GM12892 (cell line): Measurements from ENCODE around the gene DEFB131B. TPM values are rescaled to one million over a fixed set of nuclear protein-coding genes. Genes with fewer than 3 reads are reported as not detected.
"Not testable (repeated sequence)": the region's sequence is repeated elsewhere in the genome, so short reads cannot be mapped to it uniquely, and the experiment has no call there.

Experiments
- DNase-seq: peaks from one replicate; pipeline ENCODE4 v3.0.0; 2011; ENCODE audit not compliant: insufficient read length
- FAIRE-seq: peaks from 2 replicates; lab custom pipeline; 2011; peaks lifted over from hg19 to GRCh38; lab: Jason Lieb, UNC
- POLR2A ChIP-seq: IDR thresholded peaks from 2 replicates; pipeline ENCODE4 v1.6.1; 2011; ENCODE audit warnings: low read depth, low read length, control low read depth
- POLR2AphosphoS5 ChIP-seq: IDR thresholded peaks from 2 replicates; pipeline ENCODE4 v1.6.1; 2011; ENCODE audit warnings: low read depth, low read length, control low read depth
- TAF1 ChIP-seq: IDR thresholded peaks from 2 replicates; pipeline ENCODE4 v1.6.1; 2011; ENCODE audit warnings: low read depth, mild to moderate bottlenecking, control low read depth, low read length, borderline replicate concordance
- polyA plus RNA-seq: library from polyadenylated mRNA; unstranded; fragments of >200 nt; gene quantifications from one replicate; pipeline ENCODE4 v1.2.1, GENCODE V29; 2012; ENCODE audit warnings: missing spikeins, inconsistent platforms; ENCODE audit not compliant: missing spikeins

Gene DEFB131B, protein sequence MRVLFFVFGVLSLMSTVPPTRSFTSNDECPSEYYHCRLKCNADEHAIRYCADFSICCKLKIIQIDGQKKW
- not detected for polyA plus RNA-seq

GRCh38 chr11:71878059-71878458 lies at the start of gene DEFB131B:
TSS of gene DEFB131B (plus strand) at chr11:71878453. CDS start at chr11:71878453, 0 bp downstream.
- not testable (repeated sequence) for DNase-seq, FAIRE-seq

DNA sequence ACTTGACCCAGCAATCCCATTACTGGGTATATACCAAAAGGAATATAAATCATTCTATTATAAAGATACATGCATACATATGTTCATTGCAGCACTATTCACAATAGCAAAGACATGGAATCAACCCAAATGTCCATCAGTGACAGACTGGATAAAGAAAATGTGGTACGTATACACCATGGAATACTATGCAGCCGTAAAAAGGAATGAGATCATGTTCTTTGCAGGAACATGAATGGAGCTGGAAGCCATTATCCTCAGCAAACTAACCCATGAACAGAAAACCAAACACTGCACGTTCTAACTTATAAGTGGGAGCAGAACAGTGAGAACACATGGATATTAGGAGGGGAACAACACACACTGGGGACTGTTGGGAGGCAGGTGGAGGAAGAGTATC lies 49.0 kb upstream of the DEFB131B start:
- FAIRE-seq, DNase-seq: not testable (repeated sequence)

DNA sequence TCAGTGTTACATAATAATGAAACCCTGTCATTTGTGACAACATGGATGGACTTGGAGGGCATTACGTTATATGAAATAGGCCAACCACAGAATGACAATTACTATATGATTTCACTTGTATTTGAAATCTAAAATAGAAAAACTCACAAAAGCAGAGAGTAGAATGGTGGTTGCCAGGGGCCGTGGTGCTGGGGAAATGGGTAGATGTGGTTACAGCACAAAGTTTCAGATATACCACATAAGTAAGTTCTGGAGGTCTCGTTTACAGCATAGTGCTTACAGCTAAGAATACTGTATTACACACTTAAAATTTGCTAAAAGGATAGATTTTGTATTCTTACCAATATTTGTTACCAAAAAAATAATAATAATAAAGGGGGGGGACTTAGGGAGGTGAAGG lies 48.6 kb upstream of the DEFB131B start:
- not testable (repeated sequence) for DNase-seq, FAIRE-seq

- not testable (repeated sequence) for FAIRE-seq
Observed at GRCh38 chr11:71832811-71833210, 45.4 kb upstream of the DEFB131B start, which contains the start of gene DEFB108B. TSS of gene DEFB108B (plus strand) at chr11:71833200. CDS start at chr11:71833200, 0 bp downstream.

GRCh38 chr11:71842720-71843119 lies 35.5 kb upstream of the DEFB131B start:
- DNase-seq, FAIRE-seq: not testable (repeated sequence)

More at GRCh38 chr11:71832811-71833210, 45.4 kb upstream of the DEFB131B start, which contains the start of gene DEFB108B:
- DNase-seq = not testable (repeated sequence)

DNA sequence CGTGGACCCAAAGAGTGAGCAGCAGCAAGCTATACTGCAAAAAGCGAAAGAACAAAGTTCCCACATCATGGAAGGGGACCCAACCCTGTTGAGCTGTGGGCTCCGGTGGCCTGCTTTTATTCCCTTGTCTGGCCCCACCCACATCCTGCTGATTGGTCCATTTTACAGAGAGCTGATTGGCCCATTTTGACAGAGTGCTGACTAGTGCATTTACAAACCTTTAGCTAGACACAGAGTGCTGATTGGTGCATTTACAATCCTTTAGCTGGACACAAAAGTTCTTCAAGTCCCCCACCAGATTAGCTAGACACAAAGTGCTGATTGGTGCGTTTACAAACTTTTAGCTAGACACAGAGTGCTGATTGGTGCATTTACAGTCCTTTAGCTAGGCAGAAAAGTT lies 34.9 kb upstream of the DEFB131B start:
- not testable (repeated sequence) for DNase-seq, FAIRE-seq

DNA sequence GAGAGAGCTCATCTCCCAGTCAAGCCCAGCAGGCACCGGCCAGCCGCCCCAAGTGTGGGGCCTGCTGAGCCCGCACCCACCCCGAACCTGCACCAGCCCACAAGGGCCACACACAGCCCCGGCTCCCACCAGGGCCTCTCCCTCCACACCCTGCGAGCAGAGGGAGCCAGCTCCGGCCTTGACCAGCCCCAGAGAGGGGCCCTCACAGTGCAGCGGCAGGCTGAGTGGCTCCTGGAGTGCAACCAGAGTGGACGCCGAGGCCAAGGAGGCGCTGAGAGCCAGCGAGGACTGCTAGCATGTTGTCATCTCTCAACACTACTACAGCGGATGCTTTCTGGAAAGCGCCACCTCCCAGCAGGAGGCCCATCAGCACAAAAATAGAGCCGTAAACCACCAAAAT lies 34.4 kb upstream of the DEFB131B start:
- no peak for FAIRE-seq
- no peak for TF ChIP-seq POLR2A
- TF ChIP-seq POLR2AphosphoS5 = no peak
- TF ChIP-seq TAF1 = no peak
- no peak for DNase-seq

- DNase-seq, FAIRE-seq: not testable (repeated sequence)
Observed at GRCh38 chr11:71853895-71854294, 24.4 kb upstream of the DEFB131B start.

GRCh38 chr11:71855880-71856279 lies 22.4 kb upstream of the DEFB131B start:
- not testable (repeated sequence) for FAIRE-seq, DNase-seq

- DNase-seq, FAIRE-seq: not testable (repeated sequence)
Observed at GRCh38 chr11:71860835-71861234, 17.4 kb upstream of the DEFB131B start.

GRCh38 chr11:71863978-71864627 lies 14.2 kb upstream of the DEFB131B start:
- FAIRE-seq = peak; percentile 14
- DNase-seq = not testable (repeated sequence)

- DNase-seq, FAIRE-seq: not testable (repeated sequence)
Observed at GRCh38 chr11:71867209-71867608, 11.0 kb upstream of the DEFB131B start.

DNA sequence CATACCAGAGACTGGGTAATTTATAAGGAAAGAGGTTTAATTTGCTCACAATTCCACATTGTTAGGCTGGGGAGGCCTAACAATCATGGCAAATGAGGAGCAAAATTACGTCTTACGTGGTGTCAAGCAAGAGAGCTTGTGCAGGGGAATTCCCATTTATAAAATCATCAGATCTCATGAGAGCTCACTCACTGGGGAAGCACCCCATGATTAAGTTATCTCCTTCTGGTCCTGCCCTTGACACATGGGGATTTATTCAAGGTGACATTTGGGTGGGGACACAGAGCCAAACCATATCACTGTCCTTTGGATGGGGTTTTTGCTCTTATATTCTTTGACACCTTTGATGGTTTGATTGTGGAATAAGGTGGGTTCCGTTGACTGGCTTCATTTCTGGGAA lies 8.3 kb upstream of the DEFB131B start:
- not testable (repeated sequence) for DNase-seq, FAIRE-seq

- not testable (repeated sequence) for DNase-seq, FAIRE-seq
Observed at GRCh38 chr11:71870661-71871060, 7.6 kb upstream of the DEFB131B start.

GRCh38 chr11:71876262-71876661 lies 2.0 kb upstream of the DEFB131B start:
- not testable (repeated sequence) for FAIRE-seq, DNase-seq

DNA sequence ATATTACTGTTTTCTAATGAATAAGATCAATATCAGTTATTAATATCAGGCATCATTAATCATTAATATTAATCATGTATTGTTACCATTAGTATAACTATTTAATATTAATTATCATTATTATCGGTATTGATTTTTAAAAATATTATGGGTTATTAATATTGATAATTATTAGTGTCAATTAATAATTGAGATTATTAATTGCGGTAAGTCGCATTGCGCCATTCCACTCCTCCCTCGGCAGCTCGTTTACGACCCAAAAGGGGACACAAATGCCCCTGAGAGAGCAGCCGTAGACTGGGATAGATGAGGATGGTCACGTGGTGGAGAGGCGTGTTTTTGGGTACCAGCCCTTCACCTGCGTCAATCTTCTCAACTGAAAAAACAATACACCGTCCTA lies 7.6 kb downstream of the DEFB131B start:
- not testable (repeated sequence) for FAIRE-seq, DNase-seq

DNA sequence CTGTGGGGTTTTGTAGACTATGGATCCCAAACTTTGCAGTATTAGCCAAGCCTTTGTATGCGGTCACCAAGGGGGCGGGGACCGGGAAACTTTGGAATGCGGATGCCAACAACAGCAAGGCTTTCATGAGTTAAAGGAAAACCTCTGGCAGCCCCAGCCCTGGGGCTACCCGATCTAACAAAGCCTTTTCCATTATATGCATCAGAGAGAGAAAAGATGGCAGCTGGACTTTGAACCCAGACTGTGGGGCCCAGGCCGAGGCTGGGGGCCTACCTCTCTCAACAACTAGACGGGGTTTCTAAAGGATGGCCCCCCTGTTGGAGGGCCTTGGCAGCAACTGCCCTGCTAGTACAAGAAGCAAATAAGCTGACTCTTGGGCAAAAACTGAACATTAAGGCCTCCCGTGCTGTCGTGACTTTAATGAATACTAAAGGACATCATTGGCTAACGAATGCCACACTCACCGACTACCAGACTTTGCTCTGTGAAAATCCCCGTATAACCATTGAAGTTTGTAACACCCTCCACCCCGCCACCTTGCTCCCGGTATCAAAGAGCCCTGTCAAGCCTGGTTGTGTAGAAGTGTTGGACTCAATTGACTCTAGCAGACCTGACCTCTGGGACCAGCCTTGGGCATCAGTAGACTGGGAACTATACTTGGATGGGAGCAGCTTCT lies 10.2 kb downstream of the DEFB131B start:
- not testable (repeated sequence) for FAIRE-seq, DNase-seq

DNA sequence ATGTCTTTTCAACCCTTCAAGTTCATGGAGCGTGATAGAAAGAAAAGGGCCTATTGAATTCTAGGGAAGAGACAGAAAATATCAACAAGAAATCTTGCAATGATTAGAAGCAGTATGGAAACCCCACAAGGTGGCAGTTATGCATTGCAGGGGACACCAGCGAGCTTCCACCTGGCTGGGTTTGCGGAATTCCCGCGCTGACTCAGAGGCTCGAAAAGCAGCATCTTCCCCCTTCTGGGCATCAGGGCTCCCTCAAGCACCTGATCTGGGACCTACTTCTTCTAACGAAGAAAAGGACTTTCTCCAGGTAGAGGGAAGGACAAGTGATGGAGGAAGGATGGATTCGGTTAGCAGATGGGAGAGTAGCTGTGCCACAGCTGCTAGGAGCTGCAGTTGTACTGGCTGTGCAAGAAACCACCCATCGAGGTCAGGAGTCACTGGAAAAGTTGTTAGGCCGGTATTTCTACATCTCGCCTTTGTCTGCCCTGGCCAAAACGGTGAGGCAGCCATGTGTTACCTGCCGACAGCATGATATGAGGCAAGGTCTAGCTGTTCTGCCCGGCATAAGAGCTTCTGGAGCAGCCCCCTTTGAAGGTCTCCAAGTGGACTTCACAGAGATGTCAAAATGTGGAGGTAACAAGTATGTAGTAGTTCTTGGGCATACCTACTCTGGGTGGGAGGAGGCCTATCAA lies 11.1 kb downstream of the DEFB131B start:
- FAIRE-seq, DNase-seq: not testable (repeated sequence)
